ENCODE data around the gene CLDN3.
"Not testable (repeated sequence)": the region's sequence is repeated elsewhere in the genome, so short reads cannot be mapped to it uniquely, and the experiment has no call there.

Gene CLDN3

DNA sequence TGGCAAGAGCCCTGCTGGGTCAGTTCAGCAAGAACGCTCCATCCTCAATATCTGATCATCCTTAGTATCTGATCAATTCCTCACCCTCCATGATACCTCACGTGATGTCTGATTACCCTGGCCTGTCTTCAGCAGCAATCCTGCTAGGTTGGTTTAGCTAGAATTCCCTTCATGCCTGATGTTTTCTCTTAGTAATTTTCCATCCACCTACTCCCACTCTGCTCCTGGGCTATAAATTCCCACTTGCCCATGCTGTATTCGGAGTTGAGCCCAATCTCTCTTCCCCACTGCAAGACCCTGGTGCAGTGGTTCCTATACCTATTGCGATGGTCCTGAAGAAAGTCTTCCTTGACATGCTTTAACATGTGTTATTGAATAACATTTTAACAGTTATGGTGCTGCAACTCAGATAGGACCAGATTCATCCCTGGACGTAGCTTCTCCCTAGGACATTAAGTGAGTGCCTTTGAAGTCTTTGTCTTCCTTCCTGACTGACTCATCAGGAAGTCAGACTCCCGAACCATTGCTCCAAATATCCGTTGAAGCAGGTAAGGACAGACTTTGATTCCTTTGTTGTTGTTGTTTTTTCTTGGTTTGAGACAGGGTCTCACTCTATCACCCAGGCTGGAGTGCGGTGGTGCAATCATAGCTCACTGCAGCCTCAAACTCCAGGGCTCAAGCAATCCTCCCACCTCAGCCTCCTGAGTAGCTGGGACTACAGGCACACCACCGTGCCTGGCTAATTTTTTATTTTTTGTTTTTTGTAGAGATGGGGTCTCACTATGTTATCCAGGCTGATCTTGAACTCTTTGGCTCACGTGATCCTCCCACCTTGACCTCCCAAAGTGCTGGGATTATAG is 29.4 kb upstream of the CLDN3 start:
- Histone ChIP-seq H3K9me3 (replicated peaks in 1 of 11) (peaks cover 0 to 20% (median 8%) of the 10 kb centered on the region in 11 experiments; a peak in 11 of 22 replicates), H4K20me1 (no peaks in the 10 kb centered on the region; a peak in 1 of 22 replicates), H3K4me2 (0 out of 22 replicates have a peak overlapping the region, but pooled peaks of 1 of the 11 experiments have one; percentile 3), H3K9ac (no peak overlapping the region), H3K36me3 (no peaks in the 10 kb centered on the region), H3K27me3 (no peaks in the 10 kb centered on the region), H3K4me3 (no peak overlapping the region), H3K4me1 (peaks cover 0 to 5% (median 2%) of the 10 kb centered on the region in 10 experiments; a peak in 11 of 20 replicates), H3K27ac (no peak overlapping the region)
- no peak for TF ChIP-seq Cebpa-rat (IDR thresholded peaks at IDR 0.05)

DNA sequence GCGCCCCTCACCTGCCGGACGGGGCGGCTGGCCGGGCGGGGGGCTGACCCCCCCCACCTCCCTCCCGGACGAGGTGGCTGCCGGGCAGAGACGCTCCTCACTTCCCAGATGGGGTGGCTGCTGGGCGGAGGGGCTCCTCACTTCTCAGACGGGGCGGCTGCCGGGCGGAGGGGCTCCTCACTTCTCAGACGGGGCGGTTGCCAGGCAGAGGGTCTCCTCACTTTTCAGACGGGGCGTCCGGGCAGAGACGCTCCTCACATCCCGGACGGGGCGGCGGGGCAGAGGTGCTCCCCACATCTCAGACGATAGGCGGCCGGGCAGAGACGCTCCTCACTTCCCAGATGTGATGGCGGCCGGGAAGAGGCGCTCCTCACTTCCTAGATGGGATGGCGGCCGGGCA is 27.1 kb upstream of the CLDN3 start:
- Histone ChIP-seq H3K9me3 (replicated peaks in 1 of 11) (peaks cover 0 to 25% (median 11%) of the 10 kb centered on the region in 11 experiments; a peak in 14 of 22 replicates), H3K4me1 (peaks cover 11 to 18% (median 15%) of the 10 kb centered on the region in 10 experiments)
- not testable (repeated sequence) for H3K27me3 ChIP-seq, H3K36me3 ChIP-seq, H4K20me1 ChIP-seq, H3K4me2 ChIP-seq, H3K9ac ChIP-seq, H3K4me3 ChIP-seq, H3K27ac ChIP-seq

DNA sequence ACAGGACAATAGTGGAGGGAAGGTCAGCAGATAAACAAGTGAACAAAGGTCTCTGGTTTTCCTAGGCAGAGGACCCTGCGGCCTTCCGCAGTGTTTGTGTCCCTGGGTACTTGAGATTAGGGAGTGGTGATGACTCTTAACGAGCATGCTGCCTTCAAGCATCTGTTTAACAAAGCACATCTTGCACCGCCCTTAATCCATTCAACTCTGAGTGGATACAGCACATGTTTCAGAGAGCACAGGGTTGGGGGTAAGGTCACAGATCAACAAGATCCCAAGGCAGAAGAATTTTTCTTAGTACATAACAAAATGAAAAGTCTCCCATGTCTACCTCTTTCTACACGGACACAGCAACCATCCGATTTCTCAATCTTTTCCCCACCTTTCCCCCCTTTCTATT is 26.6 kb upstream of the CLDN3 start:
- H3K27me3 ChIP-seq, H3K36me3 ChIP-seq, H3K9ac ChIP-seq, H3K4me3 ChIP-seq, H4K20me1 ChIP-seq, H3K4me2 ChIP-seq, H3K27ac ChIP-seq: not testable (repeated sequence)
- Histone ChIP-seq H3K9me3 (replicated peaks in 1 of 11) (peaks cover 3 to 30% (median 16%) of the 10 kb centered on the region in 11 experiments; a peak in 19 of 22 replicates), H3K4me1 (peaks cover 11 to 18% (median 15%) of the 10 kb centered on the region in 10 experiments)

DNA sequence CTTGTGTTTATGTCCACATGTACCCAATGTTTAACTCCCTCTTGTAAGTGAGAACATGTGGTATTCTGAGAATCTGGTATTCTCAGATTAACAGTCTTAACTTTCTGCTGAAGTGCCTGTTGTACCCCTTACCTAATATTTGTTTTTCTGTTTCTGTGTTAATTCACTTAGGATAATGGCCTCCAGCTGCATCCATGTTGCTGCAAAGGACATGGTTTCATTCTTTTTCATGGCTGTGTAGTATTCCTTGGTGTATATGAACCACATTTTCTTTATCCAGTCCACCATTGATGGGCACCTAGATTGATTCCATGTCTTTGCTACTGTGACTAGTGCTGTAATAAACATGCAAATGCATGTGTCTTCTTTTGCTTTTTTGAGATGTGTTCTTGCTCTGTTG is 25.1 kb upstream of the CLDN3 start:
- not testable (repeated sequence) for H3K27me3 ChIP-seq, H4K20me1 ChIP-seq, H3K4me3 ChIP-seq, H3K4me2 ChIP-seq, H3K36me3 ChIP-seq, H3K9ac ChIP-seq, H3K27ac ChIP-seq
- peaks cover 17 to 45% (median 31%) of the 10 kb centered on the region in 11 experiments for H3K9me3 ChIP-seq (replicated peaks in 1 of 11)
- peaks cover 11 to 18% (median 15%) of the 10 kb centered on the region in 10 experiments for H3K4me1 ChIP-seq

DNA sequence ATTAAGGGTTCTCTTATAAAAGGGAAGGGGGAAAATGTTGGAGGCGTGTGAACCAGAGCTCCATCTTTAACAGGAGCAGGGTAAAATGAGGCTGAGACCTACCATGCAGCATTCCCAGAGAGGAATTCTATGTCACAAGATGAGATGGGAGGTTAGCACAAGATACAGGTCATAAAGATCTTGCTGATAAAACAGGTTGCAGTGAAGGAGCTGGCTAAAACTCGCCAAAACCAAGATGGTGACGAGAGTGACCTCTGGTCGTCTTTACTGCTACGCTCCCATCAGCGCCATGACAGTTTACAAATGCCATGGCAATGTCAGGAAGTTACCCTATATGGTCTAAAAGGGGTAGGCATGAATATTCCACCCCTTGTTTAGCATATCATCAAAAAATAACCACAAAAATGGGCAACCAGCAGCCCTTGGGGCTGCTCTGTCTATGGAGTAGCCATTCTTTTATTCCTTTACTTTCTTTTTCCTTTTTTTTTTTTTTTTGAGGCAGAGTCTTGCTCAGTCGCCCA is 21.2 kb upstream of the CLDN3 start:
- H3K27me3 ChIP-seq, H3K27ac ChIP-seq, H3K9ac ChIP-seq, H4K20me1 ChIP-seq, H3K4me2 ChIP-seq, H3K36me3 ChIP-seq, H3K4me3 ChIP-seq: not testable (repeated sequence)
- peaks cover 52 to 76% (median 60%) of the 10 kb centered on the region in 11 experiments for H3K9me3 ChIP-seq (replicated peaks in 1 of 11)
- peaks cover 11 to 15% (median 13%) of the 10 kb centered on the region in 10 experiments for H3K4me1 ChIP-seq

DNA sequence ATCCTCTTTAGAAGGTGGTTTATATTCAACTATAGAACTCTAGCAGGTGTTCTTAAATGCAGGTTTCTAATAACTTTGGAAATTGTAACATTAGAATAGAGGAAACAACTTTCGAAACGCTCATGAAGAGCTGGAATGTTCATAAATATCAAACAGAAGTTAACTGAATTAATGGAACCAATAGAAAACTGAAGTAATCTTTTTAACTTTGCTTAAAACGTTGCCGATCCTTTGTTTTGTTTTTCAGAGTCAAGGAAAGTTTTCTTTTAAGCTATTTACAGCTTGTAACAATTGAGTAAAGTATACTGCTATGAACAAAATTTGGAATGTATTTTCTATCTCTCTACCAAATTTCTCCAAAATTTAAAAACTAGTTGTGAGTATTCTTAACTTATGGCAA is 19.0 kb upstream of the CLDN3 start:
- no peaks in the 10 kb centered on the region for H3K27me3 ChIP-seq
- peaks cover 4 to 9% (median 8%) of the 10 kb centered on the region in 10 experiments; a peak in 19 of 20 replicates for H3K4me1 ChIP-seq
- no peaks in the 10 kb centered on the region for H3K36me3 ChIP-seq
- H3K9me3 ChIP-seq (replicated peaks in 1 of 11), result peaks cover 50 to 73% (median 59%) of the 10 kb centered on the region in 11 experiments
- H3K9ac ChIP-seq, result no peak overlapping the region
- no peak for TF ChIP-seq Cebpa-rat (IDR thresholded peaks at IDR 0.05)
- H3K27ac ChIP-seq, result no peak overlapping the region
- H4K20me1 ChIP-seq, result no peaks in the 10 kb centered on the region
- no peak overlapping the region for H3K4me2 ChIP-seq
- no peak overlapping the region for H3K4me3 ChIP-seq

DNA sequence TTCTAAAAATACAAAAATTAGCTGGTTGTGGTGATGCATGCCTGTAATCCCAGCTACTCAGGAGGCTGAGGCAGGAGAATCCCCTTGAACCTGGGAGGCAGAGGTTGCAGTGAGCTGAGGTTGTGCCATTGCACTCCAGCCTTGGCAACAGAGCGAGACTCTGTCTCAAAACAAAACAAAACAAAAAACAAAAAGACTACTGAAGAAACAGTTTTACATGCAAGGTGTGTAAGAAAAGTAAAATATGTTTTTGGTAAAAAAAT is 17.6 kb upstream of the CLDN3 start:
- H3K9ac ChIP-seq, H3K4me2 ChIP-seq, H3K36me3 ChIP-seq, H4K20me1 ChIP-seq, H3K27me3 ChIP-seq, H3K4me1 ChIP-seq, H3K27ac ChIP-seq, H3K4me3 ChIP-seq: not testable (repeated sequence)
- H3K9me3 ChIP-seq (replicated peaks in 1 of 11), result peaks cover 50 to 72% (median 60%) of the 10 kb centered on the region in 11 experiments

DNA sequence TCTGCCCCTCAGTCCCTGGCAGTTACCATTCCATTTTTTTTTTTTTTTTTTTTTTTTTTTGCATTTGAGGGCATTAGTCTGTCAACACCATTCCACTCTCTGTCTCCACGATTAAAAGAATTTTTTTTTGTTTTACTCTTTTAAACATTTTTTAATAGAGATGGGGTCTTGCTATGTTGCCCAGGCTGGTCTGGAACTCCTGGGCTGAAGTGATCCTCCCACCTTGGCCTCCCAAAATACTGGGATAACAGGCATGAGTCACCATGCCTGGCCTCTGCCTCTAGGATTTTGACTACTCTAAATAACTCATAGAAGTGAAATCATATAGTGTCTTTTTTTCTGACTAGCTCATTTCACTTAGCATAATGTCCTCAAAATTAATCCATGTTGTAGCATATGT is 16.5 kb upstream of the CLDN3 start:
- Histone ChIP-seq H4K20me1 (no peaks in the 10 kb centered on the region), H3K9me3 (replicated peaks in 1 of 11) (peaks cover 54 to 73% (median 59%) of the 10 kb centered on the region in 11 experiments), H3K4me1 (no peaks in the 10 kb centered on the region), H3K36me3 (peaks cover 0 to 1% (median 0%) of the 10 kb centered on the region in 11 experiments; a peak in 1 of 22 replicates), H3K4me2 (no peak overlapping the region), H3K4me3 (no peak overlapping the region), H3K27me3 (no peaks in the 10 kb centered on the region), H3K9ac (no peak overlapping the region), H3K27ac (no peak overlapping the region)
- no peak for TF ChIP-seq Cebpa-rat (IDR thresholded peaks at IDR 0.05)

DNA sequence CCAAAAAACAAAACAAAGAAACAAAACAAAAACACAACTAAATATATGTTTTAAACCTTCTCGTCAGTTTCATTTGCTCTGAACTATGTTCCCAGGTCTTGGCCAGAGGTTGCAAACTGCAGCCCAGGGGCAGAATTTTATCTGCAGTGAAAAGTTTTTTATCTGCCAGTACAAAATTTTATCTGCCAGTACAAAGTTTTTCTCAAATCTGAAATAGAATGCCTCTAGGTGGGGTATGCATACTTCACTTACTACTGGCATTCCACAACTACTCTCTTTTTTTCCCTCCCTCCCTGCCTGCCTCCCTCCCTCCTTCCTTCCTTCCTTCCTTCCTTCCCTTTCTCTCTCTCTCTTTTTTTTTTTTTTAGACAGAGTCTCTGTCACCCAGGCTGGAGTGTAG is 9.4 kb upstream of the CLDN3 start:
- TF ChIP-seq Cebpa-rat (IDR thresholded peaks at IDR 0.05), result no peak
- Histone ChIP-seq H4K20me1 (no peaks in the 10 kb centered on the region), H3K27me3 (no peaks in the 10 kb centered on the region), H3K4me2 (peak overlapping the region in 5 of 11 experiments; percentile 11 to 37 (median 25); a peak in 4 of 22 replicates), H3K9ac (no peak overlapping the region), H3K9me3 (replicated peaks in 1 of 11) (peaks cover 9 to 19% (median 15%) of the 10 kb centered on the region in 11 experiments; a peak in 21 of 22 replicates), H3K36me3 (peaks cover 0 to 5% (median 0%) of the 10 kb centered on the region in 11 experiments; a peak in 1 of 22 replicates), H3K4me1 (peaks cover 0 to 12% (median 7%) of the 10 kb centered on the region in 10 experiments; a peak in 14 of 20 replicates), H3K4me3 (no peak overlapping the region), H3K27ac (no peak overlapping the region)
